Measurements from ENCODE around the gene HNRNPUL1.

GRCh38 chr19:41328157-41328841 lies 64.1 kb downstream of the HNRNPUL1 start:
- no peak for TF ChIP-seq CTCF (IDR thresholded peaks at IDR 0.05)
- no peak for TF ChIP-seq POLR2A (IDR thresholded peaks at IDR 0.05)

Measured in body of pancreas (tissue), 4 donors.